Limb (tissue), 2 donors: ENCODE results near the gene MAPKAPK2.

Experiments used
- DNase-seq, 2 donors: peaks; one replicate each; pipeline ENCODE4 v3.0.0-alpha.2; 2016; ENCODE audit errors: extremely low spot score in 2 of 2

The MAPKAPK2 gene

GRCh38 chr1:206660136-206660535 lies 24.6 kb upstream of the MAPKAPK2 start:
- DNase-seq: no peak

GRCh38 chr1:206661161-206661820 lies 23.4 kb upstream of the MAPKAPK2 start:
- DNase-seq: no peak

DNA sequence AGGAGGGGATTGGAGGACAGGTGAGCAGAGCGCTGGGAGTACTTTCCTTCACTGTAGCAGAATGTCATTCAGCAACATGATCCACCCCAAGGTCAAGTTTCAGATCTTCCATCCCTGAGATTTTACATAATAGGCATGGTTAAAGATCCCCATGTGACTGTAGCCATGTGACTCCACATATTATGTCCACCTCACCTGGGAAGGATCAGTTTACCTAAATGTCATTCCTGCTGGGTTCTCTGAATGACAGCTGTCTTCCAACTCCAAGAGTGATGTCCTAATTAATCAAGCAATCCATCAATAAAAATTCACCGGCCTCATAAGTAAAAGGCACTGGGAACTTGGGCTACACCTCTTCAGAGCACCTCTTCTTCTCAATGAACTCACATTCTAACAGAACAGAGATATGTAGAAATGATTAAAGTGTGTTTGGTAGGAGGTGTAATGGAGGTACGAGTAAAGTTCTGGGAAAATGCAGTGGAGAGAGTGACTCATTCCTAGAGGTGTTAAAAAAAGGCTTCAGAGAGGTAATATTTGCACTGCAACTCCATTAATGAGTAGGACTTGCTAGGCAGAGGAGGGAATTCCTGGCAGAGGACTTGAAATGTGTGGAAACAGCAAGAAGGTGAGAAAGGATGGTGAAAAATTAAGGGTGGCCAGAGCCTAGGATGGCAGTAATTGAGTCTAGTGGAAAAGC lies 22.2 kb upstream of the MAPKAPK2 start:
- no peak for DNase-seq

GRCh38 chr1:206663362-206663761 lies 21.3 kb upstream of the MAPKAPK2 start:
- no peak for DNase-seq

- peak; percentile 63 to 82 for DNase-seq
Observed at GRCh38 chr1:206663832-206664652, 20.7 kb upstream of the MAPKAPK2 start.

DNA sequence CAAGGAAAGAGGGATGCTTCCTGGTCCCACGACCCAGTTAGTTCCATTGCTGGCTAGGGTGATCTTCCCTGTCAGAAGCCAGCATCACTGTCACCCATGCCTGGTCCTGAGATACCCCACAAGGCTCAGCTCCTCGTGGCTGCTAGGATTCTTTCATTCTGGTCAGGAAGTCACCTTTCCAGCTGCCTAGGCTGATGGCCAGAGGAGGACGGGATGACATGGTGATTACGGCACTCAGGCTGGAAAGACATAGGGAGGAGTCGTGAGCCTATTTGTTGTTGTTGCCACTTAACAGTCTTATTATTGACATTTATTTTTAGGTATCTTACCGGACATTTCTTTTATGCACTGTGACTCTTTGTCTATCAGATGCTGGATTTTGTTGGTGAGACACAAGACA lies 20.0 kb upstream of the MAPKAPK2 start:
- DNase-seq: no peak

DNA sequence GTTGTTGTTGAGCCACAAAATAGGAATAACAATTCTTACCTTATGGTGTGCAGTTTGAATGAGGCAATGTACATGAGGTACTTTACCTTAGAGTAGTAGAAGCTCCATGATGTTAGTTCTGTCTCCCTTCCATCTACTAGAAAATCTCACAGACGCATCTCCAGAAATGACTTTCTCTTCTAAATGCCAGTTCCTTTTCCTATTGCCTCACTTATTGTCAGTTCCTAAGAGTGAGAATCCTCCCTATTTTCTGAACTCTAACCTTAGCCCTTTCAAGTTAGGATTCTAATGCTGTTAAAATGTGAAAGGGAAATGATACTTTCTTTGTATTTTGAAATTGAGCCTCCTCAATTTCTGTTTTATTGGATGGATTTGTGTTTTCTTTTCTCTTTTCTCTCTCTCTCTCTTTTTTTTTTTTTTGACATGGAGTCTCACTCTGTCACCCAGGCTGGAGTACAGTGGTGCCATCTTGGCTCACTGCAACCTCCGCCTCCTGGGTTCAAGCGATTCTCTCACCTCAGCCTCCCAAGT lies 18.6 kb upstream of the MAPKAPK2 start:
- no peak for DNase-seq

- no peak for DNase-seq
Observed at GRCh38 chr1:206666954-206667665, 17.6 kb upstream of the MAPKAPK2 start.

DNA sequence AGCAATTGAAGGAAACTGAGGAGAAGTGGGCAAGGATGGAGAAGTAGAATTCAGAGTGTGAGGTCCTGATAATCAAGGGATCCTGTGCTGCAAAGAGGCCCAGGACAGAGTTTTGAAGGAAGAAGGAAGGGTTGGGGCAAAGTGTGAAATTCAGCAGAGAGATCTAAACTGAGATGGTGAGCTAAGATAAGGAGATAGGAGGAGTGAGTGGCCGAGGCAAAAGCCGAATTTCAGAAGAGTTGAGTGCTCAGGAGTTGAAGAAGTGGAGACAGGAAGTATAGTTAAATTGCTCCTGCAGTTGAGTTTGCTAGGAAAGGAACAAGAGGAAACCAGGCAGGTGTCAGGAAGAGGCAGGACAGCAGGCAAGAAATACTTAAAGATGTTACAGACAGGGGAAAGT lies 16.4 kb upstream of the MAPKAPK2 start:
- DNase-seq: no peak

DNA sequence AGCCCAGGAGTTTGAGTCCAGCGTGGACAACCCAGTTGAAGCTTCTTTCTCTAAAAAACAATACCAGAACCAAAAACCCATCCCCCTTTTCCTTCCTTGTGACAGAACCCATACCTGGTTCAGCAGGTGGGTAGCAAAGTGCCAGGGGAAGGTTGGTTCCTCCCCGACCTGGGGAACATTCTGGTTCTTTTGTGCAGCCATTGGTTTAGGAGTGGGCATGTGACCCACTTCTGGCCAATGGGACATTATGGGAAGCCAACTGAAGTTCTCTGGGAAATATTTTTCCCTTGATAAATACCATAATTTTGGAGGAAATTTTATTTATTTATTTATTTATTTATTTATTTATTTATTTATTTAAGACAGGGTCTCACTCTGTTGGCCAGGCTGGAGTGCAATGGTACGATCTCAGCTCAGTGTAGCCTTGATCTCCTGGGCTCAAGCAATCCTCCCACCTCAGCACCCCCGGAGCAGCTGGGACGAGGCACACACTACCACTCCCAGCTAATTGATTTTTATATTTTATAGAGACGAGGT lies 15.8 kb upstream of the MAPKAPK2 start:
- DNase-seq: no peak

DNA sequence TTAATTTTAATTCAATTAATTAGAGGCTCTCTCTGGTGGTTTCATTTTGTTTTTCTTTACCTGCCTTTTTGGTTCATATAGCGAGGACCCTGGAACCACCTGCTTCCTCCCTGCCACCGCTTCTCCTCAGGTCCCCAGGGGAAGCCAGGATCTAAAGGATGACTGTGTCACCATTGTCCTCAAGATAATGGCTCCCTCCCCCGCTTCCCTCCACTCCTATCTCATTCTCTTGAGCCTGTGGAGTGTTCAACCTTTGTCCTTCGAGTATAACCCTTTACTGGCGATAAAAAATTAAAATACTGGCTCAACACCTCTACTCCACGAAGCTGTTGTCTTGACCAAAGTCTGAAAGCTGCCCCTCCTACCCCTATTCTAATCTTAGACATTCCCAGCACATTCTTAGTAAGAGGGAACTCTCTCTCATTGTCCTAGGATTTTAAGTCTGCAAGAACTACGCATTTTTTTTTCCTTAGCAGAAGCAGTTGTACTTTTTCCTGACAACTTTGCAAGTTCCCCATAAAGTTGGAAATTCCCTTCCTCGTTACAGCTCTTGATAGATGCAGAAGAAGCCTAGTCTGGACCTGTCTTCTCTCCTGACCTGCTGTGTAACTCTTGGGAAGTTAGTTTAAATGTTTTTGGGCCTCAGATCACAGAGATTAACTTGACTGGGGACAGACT lies 12.6 kb upstream of the MAPKAPK2 start:
- no peak for DNase-seq

DNA sequence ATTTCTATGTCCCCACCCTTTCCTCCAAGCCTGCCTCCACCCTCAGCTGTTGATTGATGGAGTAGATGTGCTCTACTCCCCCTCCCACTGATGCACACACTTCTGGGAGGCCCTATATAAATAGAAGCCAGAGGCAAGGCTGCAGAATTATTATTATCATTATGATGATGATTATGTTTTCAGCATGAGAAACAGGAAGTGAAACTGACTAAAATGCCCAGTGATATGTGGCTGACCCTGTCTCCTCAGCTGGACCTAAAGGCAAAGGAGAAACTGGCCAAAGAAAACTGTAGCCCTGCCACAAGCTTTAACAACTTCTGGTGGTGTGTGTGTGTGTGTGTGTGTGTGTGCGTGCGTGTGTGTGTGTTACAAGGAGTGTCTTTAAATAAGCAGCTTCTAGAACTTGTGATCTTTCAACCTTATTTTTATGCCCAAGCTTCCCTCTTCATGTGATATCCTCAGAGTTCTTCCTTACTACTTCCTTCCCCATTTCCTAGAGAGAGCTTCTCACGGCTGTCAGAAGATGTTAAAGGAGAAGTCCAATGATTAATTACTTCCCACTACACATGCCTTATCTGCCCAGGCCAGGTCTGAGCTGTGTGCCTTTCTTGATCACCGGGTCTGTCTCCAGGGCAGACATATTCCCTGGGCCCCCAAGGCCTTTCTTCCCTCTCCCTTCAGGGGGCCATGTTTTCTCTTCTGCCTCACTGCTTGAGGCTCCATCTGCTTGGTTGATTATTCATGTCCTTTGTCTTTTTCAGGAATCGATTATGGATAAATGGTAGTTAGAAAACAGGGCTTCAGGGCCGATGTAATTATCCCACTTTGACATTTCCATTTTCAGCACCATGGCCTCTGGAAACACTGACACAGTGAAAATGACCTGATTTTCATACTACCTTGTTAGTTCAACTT lies 11.6 kb upstream of the MAPKAPK2 start:
- DNase-seq: no peak

GRCh38 chr1:206674236-206674635 lies 10.5 kb upstream of the MAPKAPK2 start:
- no peak for DNase-seq

GRCh38 chr1:206674745-206675175 lies 9.9 kb upstream of the MAPKAPK2 start:
- no peak for DNase-seq

GRCh38 chr1:206676499-206676898 lies 8.2 kb upstream of the MAPKAPK2 start:
- no peak for DNase-seq

GRCh38 chr1:206678490-206678889 lies 6.2 kb upstream of the MAPKAPK2 start:
- no peak for DNase-seq

DNA sequence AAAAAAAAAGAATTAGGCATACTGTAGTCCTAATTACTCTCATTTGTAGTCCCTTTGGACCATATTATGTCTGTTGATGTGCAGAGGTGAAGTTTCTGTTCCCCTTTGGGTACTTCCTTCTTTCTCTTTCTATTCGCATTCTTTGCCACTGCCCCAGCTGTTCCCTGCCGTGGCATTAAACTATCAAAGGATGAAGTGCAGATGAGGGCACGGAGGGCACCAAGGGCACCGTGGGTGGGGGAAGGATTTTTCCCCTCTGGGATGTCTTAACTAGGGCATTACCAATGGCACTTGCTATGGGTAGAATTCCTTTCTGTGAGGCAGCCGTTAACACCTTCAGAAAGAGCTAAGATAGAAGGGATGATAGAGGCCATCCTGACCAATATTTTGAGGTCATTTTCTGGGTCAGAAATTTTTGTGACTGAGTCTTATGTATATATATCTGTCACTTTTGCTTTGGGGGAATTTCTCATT lies 4.9 kb upstream of the MAPKAPK2 start:
- DNase-seq: no peak

DNA sequence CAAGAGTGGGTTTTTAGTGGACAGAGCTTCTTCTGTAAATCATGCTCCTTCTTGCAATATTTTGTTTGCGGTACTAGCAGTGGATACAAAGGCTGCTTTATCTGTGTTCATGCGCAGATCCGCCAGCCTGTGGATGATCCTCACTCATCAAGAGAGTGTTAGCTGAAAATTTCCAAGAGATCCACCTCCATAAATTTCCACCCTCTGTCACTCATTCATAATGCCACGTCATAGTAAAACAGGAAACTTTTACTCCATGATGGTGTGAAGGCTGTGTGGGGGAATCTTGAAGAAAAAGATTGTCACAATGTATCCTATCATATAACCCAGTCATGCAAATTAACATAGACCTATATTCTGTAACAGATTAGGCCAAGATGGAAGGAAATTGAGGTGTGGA lies 4.4 kb upstream of the MAPKAPK2 start:
- DNase-seq: no peak

- no peak for DNase-seq
Observed at GRCh38 chr1:206681359-206681758, 3.3 kb upstream of the MAPKAPK2 start.
